K562 treated with DMSO at 1 percent for 12 hours (cell line): ENCODE measurements around the gene IL9R. TPM values are rescaled to one million over a fixed set of nuclear protein-coding genes. Genes with fewer than 3 reads are reported as not detected.

Experiments used
- total RNA-seq: library from RNA; unstranded; fragments of 300-600 nt; gene quantifications from 2 replicates; pipeline ENCODE4 v1.2.3, GENCODE V29; 2022; ENCODE audit not compliant: insufficient read depth

Gene IL9R
- 0.55 and 0.77 TPM in 2 replicates for total RNA-seq

DNA sequence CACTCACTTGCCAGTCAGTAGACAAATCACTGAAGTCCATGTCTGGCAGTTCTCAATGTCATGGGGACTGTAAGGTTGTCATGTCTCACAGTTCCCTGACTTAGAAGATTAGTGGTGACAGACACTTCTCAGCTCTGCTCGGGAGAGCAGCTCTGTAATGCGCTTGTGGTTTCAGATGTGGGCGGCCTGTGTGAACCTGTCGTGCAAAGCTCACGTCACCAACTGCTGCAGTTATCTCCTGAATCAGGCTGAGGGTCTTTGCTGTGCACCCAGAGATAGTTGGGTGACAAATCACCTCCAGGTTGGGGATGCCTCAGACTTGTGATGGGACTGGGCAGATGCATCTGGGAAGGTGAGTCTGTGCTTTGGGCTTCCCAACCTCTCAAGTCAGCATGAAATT is at the start of gene IL9R:
TSS of gene IL9R (plus strand) at position 261 of the 400 bp plus-strand sequence. CDS start at position 325, 64 bp downstream.

Other genes starting within 250 kb of the IL9R start
- 39.0 and 87.5 TPM in 2 replicates for gene VAMP7, start 116.4 kb upstream of the IL9R start, total RNA-seq